NCI-H2081 (cell line): ENCODE measurements around the gene TMEM107.
"Not testable (repeated sequence)": the region's sequence is repeated elsewhere in the genome, so short reads cannot be mapped to it uniquely, and the experiment has no call there.

Experiments used
- DNase-seq, 2 experiments: peaks; one replicate each; lab custom pipeline; 2025; lab: John Stamatoyannopoulos, UW

Gene TMEM107

GRCh38 chr17:8176197-8176940 lies at the start of gene TMEM107:
Gene TMEM107, minus strand, starts transcription at chr17:8176380. Its CDS starts 94 bp downstream, at chr17:8176286.
- DNase-seq = peak; percentile 74 to 83

GRCh38 chr17:8224891-8225812 lies 49.0 kb upstream of the TMEM107 start:
- DNase-seq = no peak

DNA sequence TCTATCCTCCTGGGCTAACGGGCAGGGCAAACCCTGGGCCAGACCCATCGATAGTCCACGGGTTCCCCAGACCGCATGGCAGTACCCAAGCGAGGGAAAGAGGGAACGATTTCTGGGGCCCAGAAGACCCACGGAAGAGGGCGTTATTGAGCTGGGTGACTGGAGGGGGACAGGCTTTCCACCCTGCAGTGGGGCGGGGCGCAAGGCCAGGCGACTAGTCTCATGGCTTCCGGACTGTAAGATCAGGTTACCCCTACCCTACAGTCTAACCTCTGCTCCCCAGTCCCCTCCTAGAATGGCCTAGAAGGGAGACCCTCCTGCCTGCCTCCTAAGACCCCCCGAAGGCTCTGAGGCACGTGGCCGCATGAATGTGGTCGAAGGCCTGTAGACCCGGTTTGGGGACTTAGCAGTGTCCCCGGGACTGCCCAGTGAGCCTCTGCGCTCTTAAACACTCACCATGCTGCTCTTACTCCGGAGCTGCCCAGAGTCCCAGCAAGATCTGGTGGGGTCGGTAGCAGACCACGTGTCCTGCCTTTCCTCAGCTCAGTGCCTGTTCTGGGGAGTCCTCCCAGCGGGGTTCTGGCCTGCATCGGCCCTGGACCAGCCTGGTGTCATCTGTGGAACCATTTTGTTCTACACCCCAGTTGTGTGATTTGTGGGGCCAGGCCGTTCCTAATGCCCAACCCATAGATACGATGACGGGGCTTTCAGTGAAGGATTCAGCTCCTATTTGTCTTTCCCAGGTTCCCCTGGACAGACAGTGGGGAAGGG lies 47.4 kb upstream of the TMEM107 start:
- peak; percentile 34 to 66 for DNase-seq

- DNase-seq = peak; percentile 77
These were observed 46.6 kb upstream of the TMEM107 start for GRCh38 chr17:8222630-8223355.

GRCh38 chr17:8222380-8222629 lies 46.1 kb upstream of the TMEM107 start:
- no peak for DNase-seq

- DNase-seq = peak; percentile 65 to 82
These were observed 45.6 kb upstream of the TMEM107 start for GRCh38 chr17:8221663-8222379.

DNA sequence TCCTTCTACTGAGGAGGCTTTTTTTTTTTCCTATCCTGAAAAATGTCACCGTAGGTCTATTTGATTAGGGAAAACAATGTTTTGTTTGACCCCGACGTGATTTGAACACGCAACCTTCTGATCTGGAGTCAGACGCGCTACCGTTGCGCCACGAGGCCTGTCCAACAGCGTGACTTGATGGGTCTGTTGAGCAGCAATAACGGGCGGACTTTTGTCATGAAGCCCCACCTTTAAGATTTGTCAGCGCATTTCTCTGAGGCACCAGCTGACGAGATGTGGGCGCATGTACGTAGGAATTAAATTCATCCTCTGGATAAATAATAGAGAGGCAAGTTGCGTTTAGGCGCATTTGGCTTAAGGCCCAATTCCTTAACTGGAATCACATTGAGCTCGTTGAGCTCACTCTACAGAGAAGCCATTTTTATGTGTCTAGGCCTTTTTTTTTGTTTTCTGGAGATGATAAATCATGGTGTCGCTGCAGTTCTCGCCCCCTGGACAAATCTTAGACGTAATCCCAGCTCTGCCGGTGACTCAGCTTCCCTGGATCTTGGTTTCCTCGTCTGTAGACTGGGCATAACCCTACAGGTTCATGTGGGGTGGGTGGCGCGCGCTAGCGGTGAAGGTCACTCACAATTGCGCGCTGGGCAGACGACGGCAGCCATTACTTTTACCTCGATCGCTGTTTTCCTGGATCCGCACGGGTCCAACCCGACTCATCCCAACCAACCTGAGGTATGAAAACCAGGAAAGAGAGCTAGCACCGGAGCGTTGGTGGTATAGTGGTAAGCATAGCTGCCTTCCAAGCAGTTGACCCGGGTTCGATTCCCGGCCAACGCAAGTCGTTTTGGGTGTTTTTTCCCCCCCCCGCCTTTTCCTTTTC lies 44.8 kb upstream of the TMEM107 start:
- DNase-seq = peak; percentile 82

DNA sequence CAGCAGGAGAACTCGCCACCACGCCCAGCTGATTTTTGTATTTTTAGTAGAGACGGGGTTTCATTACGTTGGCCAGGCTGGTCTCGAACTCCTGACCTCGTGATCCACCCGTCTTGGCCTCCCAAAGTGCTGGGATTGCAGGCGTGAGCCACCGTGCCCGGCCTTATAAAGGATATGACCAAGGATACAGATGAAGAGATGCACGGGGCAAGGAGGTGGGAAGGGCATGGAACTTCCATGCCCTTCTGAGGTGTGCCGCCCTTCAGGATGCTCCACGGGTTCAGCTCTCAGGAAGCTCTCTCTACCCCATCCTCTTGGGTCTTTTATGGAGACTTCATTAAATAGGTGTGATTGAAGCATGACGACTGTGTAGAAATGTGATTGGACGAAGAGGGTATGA lies 37.8 kb upstream of the TMEM107 start:
- DNase-seq = not testable (repeated sequence)

GRCh38 chr17:8212312-8213180 lies 36.4 kb upstream of the TMEM107 start:
- DNase-seq = no peak

GRCh38 chr17:8210761-8211458 lies 34.7 kb upstream of the TMEM107 start:
- DNase-seq = no peak

- DNase-seq = peak; percentile 89 to 91
These were observed 34.0 kb upstream of the TMEM107 start, which contains the start of gene AURKB for GRCh38 chr17:8209907-8210760. Gene AURKB, minus strand, starts transcription at chr17:8210575. Its CDS starts 351 bp downstream, at chr17:8210224.

- DNase-seq = no peak
These were observed 30.4 kb upstream of the TMEM107 start for GRCh38 chr17:8206536-8206935.

GRCh38 chr17:8204761-8205555 lies 28.8 kb upstream of the TMEM107 start:
- DNase-seq = no peak

DNA sequence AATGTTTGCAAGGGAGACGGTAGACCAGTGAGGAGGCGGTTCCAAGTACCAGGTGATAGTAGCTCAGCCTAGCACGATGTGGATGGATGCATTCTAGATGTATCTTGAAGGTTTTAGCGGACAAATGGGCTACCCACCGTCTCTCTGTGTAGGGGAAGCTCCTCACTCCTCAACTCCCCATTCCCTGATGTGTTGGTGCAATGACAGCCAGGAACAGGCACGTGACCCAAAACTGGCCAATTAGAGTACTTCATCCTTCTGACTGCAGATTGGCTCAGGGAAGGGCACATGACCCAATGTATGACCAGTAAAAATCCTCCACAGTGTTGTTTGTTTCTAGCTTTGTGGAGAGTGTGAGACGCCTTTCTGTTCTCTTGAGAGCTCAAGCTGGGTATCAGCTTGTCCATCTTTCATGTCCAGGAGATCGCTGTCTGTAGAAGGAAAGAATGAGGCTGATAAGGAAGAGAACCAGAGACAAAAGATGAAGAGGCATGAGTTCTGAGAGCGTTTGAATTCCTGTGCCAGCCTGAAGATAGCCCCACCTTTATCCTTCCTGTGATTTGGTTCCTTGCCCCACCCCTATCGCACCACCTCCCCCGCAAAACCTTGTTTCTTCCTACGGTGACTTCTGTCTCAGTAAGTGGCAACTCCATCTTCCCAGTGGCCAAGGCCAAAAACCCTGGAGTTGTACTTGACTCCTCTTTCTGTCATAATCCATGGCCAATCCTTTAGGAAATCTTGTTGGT lies 16.1 kb upstream of the TMEM107 start:
- peak; percentile 77 to 93 for DNase-seq

DNA sequence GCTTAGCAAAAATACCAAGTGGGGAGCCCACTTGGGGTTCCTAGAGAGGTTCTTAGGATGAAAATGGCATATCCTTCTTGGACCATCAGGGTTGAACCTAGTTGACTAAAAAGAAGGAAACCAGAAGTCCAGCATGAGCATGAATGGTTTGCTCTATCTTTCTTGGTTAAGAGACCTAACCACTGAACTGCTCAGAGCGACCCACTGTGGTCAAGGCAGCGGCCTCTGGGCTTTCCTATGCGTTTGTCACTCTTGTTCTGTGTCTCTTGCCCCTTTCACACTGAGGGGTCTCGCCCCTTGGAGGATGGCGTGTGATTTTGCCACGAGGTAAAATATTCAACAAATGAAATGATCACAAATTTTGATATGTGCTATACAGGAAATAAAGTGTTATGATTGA lies 14.3 kb upstream of the TMEM107 start:
- no peak for DNase-seq
